ENCODE results near the gene EN1. TPM values are rescaled to one million over a fixed set of nuclear protein-coding genes. Genes with fewer than 3 reads are reported as not detected.

Gene EN1
- total and polyA plus RNA-seq, 2 of the 13 experiments (the other 11 are each of a cell fraction or from before 2014, with no cell fraction given) = not detected

GRCh38 chr2:118812552-118812951, 34.9 kb downstream of the EN1 start:
- in situ Hi-C loops (cut with HindIII; ENCODE audit: extremely low pct_ligation_motif_present, low pct_unique_long_range_greater_than_20kb) = no loop called here
- DNase-seq (ENCODE audit: low spot score) = no peak
- H3K4me1 ChIP-seq (ENCODE audit: insufficient read depth, low read length) = no peaks in the 10 kb centered on the region
- no peaks in the 10 kb centered on the region for H3K9me3 ChIP-seq (ENCODE audit: low read length)
- POLR2A ChIA-PET = no interaction called here
- no peak overlapping the region for H3K9ac ChIP-seq (ENCODE audit: insufficient read depth, low read depth, low read length)
- no peaks in the 10 kb centered on the region for H3K36me3 ChIP-seq (replicated peaks in 1 of 2; ENCODE audit: control insufficient read depth in 1 of 2, insufficient read depth in 2 of 2, low read length in 2 of 2)
- no peak overlapping the region for H3K4me3 ChIP-seq (replicated peaks in 1 of 3; ENCODE audit: insufficient read depth in 1 of 3, low read depth in 2 of 3, low read length in 3 of 3)
- H3K27me3 ChIP-seq (ENCODE audit: control insufficient read depth in 1 of 2, insufficient read depth in 2 of 2, low read length in 2 of 2) = peaks cover 4 to 54% of the 10 kb centered on the region in 2 experiments; a peak in 3 of 5 replicates
- TF ChIP-seq EEA1 (CRISPR knock-in tag; IDR thresholded peaks at IDR 0.05; ENCODE audit: borderline replicate concordance) (no peak), ARID4A (CRISPR knock-in tag; IDR thresholded peaks at IDR 0.05; ENCODE audit: borderline replicate concordance) (no peak), ZC3H4 (CRISPR knock-in tag; IDR thresholded peaks at IDR 0.05; ENCODE audit: borderline replicate concordance) (no peak), JUNB (CRISPR knock-in tag; IDR thresholded peaks at IDR 0.05; ENCODE audit: borderline replicate concordance) (no peak), ZBTB49 (CRISPR knock-in tag; IDR thresholded peaks at IDR 0.05; ENCODE audit: borderline replicate concordance) (no peak), ZNF275 (CRISPR knock-in tag; IDR thresholded peaks at IDR 0.05; ENCODE audit: borderline replicate concordance) (no peak), MEIS2 (CRISPR knock-in tag; IDR thresholded peaks at IDR 0.05) (no peak), SAFB2 (CRISPR knock-in tag; IDR thresholded peaks at IDR 0.05; ENCODE audit: borderline replicate concordance, low read depth) (no peak), ZNF556 (CRISPR knock-in tag; IDR thresholded peaks at IDR 0.05; ENCODE audit: borderline replicate concordance) (no peak), SNAI1 (CRISPR knock-in tag; IDR thresholded peaks at IDR 0.05; ENCODE audit: borderline replicate concordance) (no peak)
- H4K20me1 ChIP-seq (ENCODE audit: insufficient read depth, low read length) = no peaks in the 10 kb centered on the region
- no peak for FAIRE-seq
- H3K27ac ChIP-seq (ENCODE audit: extremely low read length, insufficient read depth, low read length) = no peak overlapping the region
- no peak overlapping the region for H3K4me2 ChIP-seq (ENCODE audit: low read depth, low read length)
- BruUV-seq (replicated peaks) = no TSS peak
- ATAC-seq = no peak
- CTCF ChIA-PET (ENCODE audit: low intra/inter-chr PET ratio, low total read pairs) = no interaction called here
- intact Hi-C loops (cut with micrococcal nuclease; ENCODE audit: unreplicated experiment) = no loop called here
- WGBS (ENCODE audit: low lambda C conversion rate) = 4% methylated on average over 6 of the region's 6 CpGs
- H3K79me2 ChIP-seq (ENCODE audit: insufficient read depth, low read length) = no peaks in the 10 kb centered on the region
- H2AFZ ChIP-seq (ENCODE audit: low read length) = no peak overlapping the region
